Measurements from ENCODE around the gene USP48. TPM values are rescaled to one million over a fixed set of nuclear protein-coding genes. Genes with fewer than 3 reads are reported as not detected.

The USP48 gene
- total RNA-seq, 2 donors from 2014 or later: 47.1 to 51.3 TPM

GRCh38 chr1:21759818-21760217 is 23.1 kb downstream of the USP48 start:
- Histone ChIP-seq H3K9me3 (no peaks in the 10 kb centered on the region), H3K27ac (no peak overlapping the region), H3K27me3 (no peaks in the 10 kb centered on the region), H3K4me1 (no peaks in the 10 kb centered on the region), H3K4me3 (no peak overlapping the region), H3K9ac (ENCODE audit: low read depth in 2 of 2, low read length in 2 of 2) (no peak overlapping the region), H3K36me3 (no peaks in the 10 kb centered on the region)
- intact Hi-C loops (cut with DNase I): no loop called here
- DNase-seq: no peak
- TF ChIP-seq CTCF (IDR thresholded peaks at IDR 0.05): no peak

GRCh38 chr1:21759182-21759581 is 23.8 kb downstream of the USP48 start:
- Histone ChIP-seq H3K27me3 (no peaks in the 10 kb centered on the region), H3K4me1 (no peaks in the 10 kb centered on the region), H3K9me3 (no peaks in the 10 kb centered on the region), H3K4me3 (no peak overlapping the region), H3K9ac (ENCODE audit: low read depth in 2 of 2, low read length in 2 of 2) (no peak overlapping the region), H3K27ac (no peak overlapping the region), H3K36me3 (no peaks in the 10 kb centered on the region)
- TF ChIP-seq CTCF (IDR thresholded peaks at IDR 0.05): no peak
- DNase-seq: no peak
- intact Hi-C loops (cut with DNase I): no loop called here

GRCh38 chr1:21758614-21759013 is 24.3 kb downstream of the USP48 start:
- no peak for TF ChIP-seq CTCF (IDR thresholded peaks at IDR 0.05)
- no peak overlapping the region for H3K4me3 ChIP-seq
- no peak overlapping the region for H3K27ac ChIP-seq
- H3K9ac ChIP-seq (ENCODE audit: low read depth in 2 of 2, low read length in 2 of 2): no peak overlapping the region
- no peaks in the 10 kb centered on the region for H3K4me1 ChIP-seq
- H3K27me3 ChIP-seq: no peaks in the 10 kb centered on the region
- DNase-seq: no peak
- intact Hi-C loops (cut with DNase I): no loop called here
- H3K9me3 ChIP-seq: no peaks in the 10 kb centered on the region
- no peaks in the 10 kb centered on the region for H3K36me3 ChIP-seq

GRCh38 chr1:21756393-21757089 is 26.4 kb downstream of the USP48 start:
- H3K27ac ChIP-seq: no peak overlapping the region
- no peaks in the 10 kb centered on the region for H3K9me3 ChIP-seq
- no peaks in the 10 kb centered on the region for H3K36me3 ChIP-seq
- no peak for TF ChIP-seq CTCF (IDR thresholded peaks at IDR 0.05)
- no peak for DNase-seq
- H3K9ac ChIP-seq (ENCODE audit: low read depth in 2 of 2, low read length in 2 of 2): no peak overlapping the region
- intact Hi-C loops (cut with DNase I): no loop called here
- H3K4me1 ChIP-seq: no peaks in the 10 kb centered on the region
- no peak overlapping the region for H3K4me3 ChIP-seq
- no peaks in the 10 kb centered on the region for H3K27me3 ChIP-seq

GRCh38 chr1:21755067-21755466 is 27.9 kb downstream of the USP48 start:
- Histone ChIP-seq H3K27ac (no peak overlapping the region), H3K36me3 (no peaks in the 10 kb centered on the region), H3K9me3 (no peaks in the 10 kb centered on the region), H3K9ac (ENCODE audit: low read depth in 2 of 2, low read length in 2 of 2) (no peak overlapping the region), H3K27me3 (no peaks in the 10 kb centered on the region), H3K4me1 (no peaks in the 10 kb centered on the region), H3K4me3 (no peak overlapping the region)
- DNase-seq: no peak
- no peak for TF ChIP-seq CTCF (IDR thresholded peaks at IDR 0.05)
- intact Hi-C loops (cut with DNase I): no loop called here
